Urothelium cell line (cell line): ENCODE data around the gene MLXIP.

Experiments used
- DNase-seq: peaks from one replicate; pipeline ENCODE4 v3.0.0; 2011; ENCODE audit warnings: low spot score, mixed read lengths
- FAIRE-seq: peaks from 2 replicates; lab custom pipeline; 2011; peaks lifted over from hg19 to GRCh38; lab: Jason Lieb, UNC

The MLXIP gene

DNA sequence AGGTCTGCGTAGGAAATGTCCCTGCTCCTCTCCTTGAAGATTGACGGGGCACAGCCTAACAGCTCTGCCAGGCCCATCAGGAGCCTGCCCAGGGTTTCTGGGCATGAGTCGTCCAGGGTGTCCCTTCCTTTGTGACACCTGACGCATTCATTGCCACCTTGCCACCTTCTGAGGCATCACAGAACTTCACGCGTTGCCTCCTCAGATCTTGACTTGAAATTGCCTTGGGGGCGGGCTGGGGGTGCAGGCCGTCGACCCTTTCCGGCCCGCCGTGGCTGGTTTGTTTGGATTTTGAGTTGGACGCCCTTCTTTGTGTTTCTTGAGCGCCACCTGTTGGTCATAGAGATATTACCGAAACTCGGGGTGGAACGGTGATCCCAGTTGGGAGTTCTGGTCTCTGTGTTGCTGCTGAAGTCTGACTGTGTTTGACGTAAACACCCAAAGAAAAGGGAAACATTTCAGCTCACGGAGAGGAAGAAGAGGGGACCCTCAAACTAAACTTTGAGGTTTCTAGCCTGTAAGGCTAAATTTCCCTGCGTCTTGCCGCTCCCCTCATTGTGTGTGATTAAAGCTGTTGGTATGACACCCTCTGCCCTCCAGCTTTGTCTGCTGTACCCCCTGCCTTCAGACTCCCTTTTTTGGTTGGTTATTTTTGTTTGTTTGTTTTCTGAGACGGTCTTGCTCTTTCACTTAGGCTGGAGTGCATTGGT, 44.6 kb downstream of the MLXIP start:
- FAIRE-seq (no peak), DNase-seq (peak; percentile 74)

DNA sequence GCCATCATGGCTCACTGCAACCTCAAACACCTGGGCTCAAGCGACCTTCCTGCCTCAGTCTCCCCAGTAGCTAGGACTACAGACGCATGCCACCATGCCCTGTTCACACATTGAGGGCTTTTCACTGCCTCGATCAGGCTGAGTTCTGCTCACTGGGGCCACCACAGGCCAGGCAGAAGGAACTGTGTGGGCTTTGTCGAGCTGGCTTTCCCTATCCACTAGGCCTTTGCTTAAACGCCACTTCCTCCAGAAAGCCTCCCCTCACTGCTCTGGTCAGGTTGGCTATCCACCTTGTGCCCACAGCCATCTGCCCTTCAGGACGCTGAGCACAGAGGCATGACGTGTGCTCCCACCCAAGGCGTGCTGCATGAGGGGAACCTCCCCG, 45.2 kb downstream of the MLXIP start:
- FAIRE-seq, result no peak

DNA sequence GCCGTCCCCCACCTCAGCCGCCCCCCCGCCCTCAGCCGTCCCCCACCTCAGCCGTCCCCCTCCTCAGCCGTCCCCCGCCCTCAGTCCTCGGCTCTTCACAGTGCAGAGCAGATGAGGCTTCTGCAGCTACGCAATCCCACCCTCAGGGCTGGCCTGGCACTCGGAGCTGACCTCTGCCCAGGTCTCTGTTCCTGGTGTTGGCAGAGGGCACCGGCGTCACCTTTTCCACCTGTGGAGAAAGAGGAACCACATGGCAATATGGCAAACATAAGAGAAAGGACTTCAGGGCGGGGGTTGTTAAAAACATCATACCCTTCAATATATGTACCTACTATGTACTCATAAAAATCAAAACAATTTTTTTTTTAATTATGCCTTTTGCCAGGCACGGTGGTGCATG, 45.8 kb downstream of the MLXIP start:
- FAIRE-seq (no peak), DNase-seq (no peak)

More for the DNA sequence above, 45.2 kb downstream of the MLXIP start:
- no peak for DNase-seq

DNA sequence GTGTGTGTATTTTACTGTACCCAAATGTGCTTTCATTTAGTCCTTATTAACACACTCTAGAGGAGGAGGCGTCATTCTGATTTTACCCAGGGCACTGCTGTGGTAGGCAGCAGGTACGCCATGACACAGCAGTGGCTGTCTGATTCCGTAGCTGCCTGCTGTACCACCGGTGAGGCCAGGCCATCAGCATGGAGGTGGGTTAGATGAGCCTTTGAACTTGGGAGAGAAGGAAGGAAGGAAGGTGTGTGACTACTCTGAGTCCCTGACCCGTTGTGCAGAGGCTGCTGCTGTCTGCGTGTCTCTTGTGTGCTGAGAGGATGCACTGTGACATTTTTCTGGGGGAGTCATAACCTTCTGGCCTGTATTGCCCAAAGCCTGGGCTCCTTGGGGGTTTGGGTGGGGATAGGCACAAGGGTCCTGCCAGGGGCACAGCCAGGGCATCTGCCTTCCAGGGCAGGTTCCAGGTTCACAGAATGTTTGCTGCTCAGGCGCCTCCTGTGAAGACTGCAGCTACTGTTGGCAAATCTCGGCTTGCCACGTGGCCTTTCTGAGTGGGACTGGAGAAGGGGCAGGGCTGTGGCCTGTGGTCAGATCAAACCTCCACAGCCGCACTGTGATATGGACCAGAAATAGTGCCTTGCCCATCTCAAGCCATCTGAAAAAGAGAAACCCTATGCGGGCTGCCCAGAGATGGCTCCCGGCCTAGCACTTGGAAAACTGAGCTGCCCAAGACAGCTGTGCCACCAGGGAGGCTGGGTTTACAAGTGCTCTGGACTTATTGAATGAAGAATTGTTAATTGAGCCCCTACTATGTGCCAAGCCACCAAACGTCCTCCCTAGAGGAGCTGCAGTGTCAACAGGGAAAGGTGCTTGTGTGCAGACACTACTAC, 47.1 kb downstream of the MLXIP start:
- no peak for FAIRE-seq
- DNase-seq, result no peak

DNA sequence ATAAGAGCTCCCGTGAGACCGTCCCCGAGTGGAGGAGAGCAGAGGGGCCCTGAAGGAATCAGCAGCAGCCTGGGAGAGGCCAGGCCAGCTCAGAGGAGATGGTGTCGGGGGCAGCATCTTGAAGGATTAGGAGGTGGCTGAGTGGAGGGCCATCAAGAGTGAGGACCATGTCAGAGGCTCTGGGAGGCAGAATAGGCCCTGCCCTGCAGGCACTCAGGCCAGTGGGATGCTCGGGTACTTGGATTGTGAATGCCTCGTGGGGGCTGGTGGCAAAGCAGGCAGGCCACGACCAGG, 47.7 kb downstream of the MLXIP start:
- FAIRE-seq, result no peak
- DNase-seq, result no peak

DNA sequence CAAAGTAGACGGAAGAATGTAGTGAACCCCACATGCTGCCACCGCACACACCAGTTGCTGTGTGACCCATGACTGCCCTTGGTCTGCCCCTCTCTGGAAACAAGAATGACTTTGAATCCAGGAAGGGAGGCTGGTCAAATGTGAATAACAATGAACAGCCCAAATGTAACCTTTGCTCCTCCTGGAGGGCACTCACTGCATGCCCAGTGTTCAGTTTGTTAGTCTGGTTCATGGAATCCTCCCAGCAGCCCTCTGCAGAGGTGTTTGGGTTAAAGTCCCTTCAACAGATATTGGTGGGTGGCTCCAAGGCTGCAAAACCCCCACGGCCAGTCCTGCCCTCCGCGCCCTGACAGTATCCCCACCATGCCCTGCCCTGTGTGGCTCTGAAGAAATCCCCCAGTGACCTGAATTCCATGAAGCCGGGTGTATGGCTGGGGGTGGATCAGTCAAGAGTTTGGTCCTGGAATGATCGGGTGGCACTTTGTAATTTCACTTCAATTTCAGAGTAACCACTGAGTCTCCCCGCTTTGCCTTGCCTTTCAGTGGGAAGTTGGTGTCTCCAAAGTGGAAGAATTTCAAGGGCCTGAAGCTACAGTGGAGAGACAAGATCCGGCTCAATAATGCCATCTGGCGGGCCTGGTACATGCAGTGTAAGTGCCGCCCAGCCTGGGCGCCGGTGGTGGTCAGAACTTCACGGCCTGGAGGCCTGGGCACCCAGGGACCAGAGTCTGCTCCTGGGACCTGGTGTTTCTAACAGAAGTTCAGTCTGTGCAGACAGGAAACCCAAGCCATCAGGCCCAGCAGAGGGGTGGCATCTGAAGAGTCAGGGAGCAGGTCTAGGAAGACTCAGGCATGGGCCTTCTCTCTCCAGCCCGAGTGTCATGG, 48.4 kb downstream of the MLXIP start:
- FAIRE-seq, result no peak

DNA sequence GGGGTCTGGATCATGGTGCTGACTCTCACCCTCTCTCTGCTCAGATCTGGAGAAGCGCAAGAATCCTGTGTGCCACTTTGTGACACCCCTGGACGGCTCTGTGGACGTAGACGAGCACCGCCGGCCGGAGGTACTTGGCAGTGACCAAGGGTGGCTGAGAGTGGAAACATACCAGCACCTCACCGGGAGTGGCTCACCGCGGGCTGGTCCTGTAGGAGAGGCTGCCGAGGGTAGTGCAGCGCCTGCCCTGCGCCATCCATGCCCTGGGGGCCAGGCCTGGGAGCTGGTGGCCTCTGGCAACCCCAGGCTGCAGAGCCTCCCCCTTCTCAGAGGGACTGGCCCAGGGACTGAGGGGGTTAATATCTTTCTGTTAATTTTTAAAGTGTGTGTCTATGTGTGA, 49.3 kb downstream of the MLXIP start:
- DNase-seq, result no peak
- FAIRE-seq, result no peak

More for the DNA sequence above, 48.4 kb downstream of the MLXIP start:
- DNase-seq, result no peak

DNA sequence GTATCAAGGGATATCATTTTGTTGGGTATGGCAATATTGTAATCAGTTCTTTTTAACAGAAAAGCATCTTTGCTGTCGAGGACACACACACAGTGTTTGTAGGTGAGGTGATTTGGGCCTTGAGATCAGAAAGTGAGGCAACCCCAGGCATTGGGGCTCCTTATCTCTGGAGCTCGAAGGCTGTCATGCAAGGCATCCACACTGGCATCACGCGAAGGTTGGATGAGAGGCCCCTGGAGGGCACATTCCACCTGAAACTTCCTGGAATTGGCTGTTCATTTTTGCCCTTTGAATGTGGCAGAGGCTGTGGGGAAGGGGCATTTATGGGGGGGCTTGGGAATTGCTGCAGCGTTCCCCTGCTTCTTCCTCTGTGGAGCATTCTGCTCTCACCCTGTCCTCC, 49.9 kb downstream of the MLXIP start:
- DNase-seq (no peak), FAIRE-seq (no peak)

DNA sequence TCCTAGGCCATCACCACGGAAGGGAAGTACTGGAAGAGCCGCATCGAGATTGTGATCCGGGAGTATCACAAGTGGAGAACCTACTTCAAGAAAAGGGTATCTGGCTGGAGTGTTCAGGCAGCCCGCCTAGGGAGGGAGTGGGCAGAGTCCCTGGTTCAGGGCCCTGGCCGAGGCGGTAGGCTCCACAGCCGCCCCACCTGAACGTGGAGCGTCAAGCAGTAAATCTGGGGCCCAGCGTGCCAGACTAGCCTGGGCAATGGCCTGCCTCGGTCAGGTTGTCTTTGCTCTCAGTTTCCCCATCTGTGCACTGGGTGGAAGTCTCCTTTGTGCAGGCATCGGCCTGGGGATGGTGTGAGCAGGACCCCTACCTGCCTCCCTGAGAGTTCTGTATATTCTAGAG, 50.6 kb downstream of the MLXIP start:
- no peak for DNase-seq
- no peak for FAIRE-seq

DNA sequence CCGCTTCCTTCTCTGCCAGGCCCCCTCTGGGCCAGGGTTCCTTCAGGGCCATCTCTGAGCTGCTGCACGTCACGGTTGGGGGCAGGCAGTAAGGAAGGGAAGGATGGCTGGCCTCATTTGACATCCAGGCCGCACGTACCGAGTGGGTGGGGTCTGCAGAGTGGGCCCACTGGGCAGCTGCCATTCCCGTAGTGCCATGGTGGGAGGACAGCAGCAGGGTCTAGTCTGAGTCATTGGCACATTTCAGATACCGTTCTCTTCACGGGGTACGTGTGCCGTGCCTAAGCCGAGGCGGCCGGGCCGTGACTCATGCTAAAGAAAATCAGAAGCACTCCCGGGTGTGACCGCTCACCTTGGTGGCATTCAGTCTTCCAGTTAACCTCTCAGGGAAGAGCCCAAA, 51.6 kb downstream of the MLXIP start:
- DNase-seq, result peak; percentile 48
- FAIRE-seq, result no peak

DNA sequence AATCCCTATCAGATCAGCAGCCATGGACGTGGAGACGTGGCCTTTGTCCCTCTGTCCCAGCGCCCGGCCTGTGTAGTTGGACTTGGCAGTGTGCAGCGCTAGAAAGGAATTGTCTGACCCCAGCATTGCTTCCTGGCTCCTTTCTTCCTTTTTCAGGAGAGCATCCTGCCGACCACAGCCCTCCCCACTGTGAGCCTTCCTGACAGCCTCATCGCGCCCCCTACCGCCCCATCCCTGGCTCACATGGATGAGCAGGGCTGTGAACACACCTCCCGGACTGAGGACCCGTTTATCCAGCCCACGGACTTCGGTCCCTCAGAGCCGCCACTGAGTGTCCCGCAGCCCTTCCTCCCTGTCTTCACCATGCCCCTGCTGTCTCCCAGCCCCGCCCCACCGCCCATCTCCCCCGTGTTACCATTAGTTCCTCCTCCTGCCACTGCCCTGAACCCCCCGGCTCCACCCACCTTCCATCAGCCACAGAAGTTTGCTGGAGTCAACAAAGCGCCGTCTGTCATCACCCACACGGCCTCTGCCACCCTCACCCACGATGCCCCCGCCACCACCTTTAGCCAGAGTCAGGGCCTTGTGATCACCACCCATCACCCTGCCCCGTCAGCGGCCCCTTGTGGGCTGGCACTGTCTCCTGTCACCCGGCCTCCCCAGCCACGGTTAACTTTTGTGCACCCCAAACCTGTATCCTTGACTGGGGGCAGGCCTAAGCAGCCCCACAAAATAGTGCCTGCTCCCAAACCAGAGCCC, 54.8 kb downstream of the MLXIP start:
- no peak for DNase-seq
- no peak for FAIRE-seq

DNA sequence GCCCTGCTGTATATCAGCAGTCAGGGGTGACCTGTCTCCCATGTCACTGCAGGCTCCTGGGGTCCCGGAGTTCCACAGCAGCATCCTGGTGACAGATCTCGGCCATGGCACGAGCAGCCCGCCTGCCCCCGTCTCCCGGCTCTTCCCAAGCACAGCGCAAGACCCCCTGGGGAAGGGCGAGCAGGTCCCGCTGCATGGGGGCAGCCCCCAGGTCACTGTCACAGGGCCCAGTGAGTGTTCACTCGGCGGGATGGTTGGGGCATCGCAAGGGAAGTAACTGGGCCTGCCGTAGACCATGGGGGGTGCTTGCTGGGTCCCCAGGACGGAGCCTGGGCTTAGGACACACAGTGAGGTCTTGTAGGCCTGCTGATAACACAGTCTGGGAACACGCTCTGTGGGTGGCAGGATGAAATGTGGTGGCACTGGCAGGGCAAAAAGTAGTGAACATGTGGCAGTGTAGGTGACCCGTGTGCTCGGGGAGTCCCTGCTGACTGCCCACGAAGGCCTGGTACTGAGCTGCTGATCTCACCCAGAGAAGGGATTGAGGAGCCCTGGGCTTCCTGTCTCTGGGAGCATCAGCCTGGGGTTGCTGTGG, 57.0 kb downstream of the MLXIP start:
- no peak for FAIRE-seq
- no peak for DNase-seq

DNA sequence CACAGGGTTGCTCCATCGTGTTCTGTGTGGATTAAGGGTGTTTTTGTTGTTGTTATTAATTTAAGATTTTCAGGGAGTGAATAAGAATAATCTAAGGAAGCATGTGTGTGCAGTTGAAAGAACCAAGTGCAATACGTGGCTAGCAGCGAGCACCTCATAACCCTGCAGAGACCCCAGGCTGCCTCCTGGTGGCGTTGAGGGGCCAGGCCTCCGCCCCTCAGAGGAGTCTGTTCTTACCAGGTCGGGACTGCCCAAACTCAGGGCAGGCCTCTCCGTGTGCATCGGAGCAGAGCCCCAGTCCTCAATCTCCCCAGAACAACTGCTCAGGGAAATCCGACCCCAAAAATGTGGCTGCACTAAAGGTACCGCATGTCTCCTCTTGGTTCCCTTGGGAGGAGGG, 58.7 kb downstream of the MLXIP start:
- FAIRE-seq (no peak), DNase-seq (no peak)

DNA sequence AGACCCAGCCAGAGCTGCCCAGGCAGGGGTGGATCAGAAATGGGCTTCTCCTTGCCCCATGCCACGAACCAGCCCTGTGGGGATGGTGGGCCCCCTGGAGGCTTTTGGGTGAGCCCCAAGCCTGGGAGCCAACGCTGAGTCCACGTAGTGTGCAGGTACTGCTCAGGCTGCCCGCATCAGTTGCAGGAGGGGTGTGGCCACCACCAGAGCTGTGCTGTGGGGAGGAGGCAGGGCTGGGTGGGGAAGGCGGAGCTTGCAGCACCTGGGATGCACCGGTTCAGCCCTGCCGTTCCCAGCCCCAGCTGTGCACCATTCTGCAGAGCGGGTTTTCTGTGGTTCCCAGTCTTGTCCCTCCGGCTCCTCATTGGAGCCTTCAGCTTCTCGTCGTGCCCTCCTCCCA, 59.1 kb downstream of the MLXIP start:
- no peak for DNase-seq

DNA sequence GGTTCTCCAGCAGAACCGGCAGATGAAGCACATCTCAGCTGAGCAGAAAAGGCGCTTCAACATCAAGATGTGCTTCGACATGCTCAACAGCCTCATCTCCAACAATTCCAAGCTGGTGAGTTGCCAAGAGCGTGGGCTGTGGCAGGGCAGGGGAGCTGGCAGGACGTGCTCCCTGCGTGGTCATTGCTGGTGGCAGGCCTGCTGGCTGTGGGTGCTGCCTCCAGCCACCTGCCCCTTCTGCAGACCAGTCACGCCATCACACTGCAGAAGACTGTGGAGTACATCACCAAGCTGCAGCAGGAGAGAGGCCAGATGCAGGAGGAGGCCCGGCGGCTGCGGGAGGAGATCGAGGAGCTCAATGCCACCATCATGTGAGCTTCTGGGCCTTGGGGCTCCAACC, 59.6 kb downstream of the MLXIP start:
- FAIRE-seq, result no peak
- no peak for DNase-seq

More for the DNA sequence above, 59.1 kb downstream of the MLXIP start:
- FAIRE-seq, result no peak

DNA sequence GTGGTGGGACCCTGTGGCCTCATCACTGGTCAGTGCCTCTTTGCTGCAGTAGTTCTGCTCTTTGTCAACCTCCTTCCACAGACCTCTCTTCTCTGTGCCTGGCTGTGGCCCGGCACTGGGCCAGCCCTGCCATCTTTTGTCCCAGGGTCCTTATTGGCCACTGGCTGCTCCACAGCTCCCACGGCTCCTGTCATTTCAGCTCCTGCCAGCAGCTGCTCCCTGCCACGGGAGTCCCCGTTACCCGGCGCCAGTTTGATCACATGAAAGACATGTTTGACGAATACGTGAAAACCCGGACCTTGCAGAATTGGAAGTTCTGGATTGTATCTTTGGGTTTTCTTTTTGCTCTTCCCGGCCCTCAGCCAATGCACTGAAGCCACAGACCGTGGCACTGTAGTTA, 60.1 kb downstream of the MLXIP start:
- FAIRE-seq (no peak), DNase-seq (no peak)

DNA sequence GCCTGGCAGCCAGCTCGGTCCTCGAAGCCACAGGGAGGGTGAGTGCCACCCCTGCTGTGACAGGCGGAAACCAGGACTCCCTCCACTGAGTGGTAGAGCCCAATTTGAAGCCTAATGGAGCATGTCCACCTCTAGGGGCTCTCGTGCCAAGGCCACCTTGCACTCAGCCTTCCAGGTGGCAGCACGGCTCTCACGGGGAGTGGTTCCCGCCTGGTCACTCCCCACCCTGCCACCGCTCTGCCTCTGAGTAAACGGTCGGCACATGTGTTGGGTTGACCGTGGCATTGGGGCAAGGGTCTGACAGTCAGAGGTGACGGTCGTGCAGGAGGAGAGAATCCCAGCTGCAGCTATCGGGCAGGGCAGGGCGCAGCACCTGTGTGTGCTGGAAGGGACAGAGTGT, 60.7 kb downstream of the MLXIP start:
- DNase-seq (no peak), FAIRE-seq (no peak)

DNA sequence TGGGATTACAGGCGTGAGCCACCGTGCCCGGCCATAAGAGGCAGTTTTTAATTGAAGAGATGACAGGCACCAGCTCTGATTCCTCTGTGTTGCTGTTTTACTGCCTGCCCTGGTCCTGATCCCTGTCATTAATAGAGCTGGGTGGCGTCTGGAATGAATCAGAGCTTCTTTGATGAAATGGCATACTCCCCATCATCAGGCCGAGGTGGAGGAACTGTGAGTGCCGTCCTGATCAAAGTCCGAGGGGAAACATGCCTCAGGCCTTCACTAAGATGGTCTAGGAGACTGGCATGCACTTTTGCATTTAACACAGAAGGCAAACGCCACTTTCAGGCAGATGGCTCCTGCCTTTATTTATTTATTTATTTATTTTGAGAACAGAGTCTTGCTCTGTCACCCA, 61.4 kb downstream of the MLXIP start:
- no peak for FAIRE-seq
- no peak for DNase-seq

DNA sequence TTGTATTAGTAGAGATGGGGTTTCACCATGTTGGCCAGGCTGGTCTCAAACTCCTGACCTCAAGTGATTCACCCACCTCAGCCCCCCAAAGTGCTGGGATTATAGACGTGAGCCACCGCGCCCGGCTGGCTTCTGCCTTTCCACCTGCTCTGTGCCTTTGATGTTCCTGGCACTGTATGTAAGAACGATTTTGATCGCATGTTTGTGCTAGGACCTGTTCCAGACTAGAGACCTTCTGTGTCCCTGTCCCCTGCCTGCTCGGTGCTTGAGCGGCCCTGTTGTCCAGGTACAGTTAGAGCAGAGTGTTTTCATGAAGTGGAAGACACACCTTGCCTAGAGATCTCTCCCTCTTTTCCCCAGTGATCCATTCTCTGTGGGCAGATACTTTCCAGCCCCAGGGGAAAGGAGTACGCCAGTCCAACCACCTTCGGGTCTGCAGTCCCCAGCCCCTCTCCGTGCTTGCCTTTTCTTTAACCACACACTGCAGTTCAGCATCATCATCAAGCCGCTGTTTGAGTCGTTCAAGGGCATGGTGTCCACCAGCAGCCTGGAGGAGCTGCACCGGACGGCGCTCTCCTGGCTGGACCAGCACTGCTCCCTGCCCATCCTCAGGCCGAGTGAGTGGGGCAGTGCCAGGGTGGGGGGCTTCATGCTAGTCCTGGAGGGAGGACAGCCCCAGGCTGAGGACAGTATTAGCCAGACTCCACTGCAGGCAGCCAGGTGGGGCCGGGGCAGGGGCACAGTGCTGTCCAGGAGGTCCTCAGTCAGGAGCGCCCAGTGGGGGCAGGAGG, 62.1 kb downstream of the MLXIP start:
- peak; percentile 9 for FAIRE-seq
- no peak for DNase-seq
